Measurements from ENCODE around the gene RBBP6. TPM values are rescaled to one million over a fixed set of nuclear protein-coding genes. Genes with fewer than 3 reads are reported as not detected.

The RBBP6 gene
- total RNA-seq, 4 donors from 2014 or later = 45.6 to 147 (median 101) TPM

GRCh38 chr16:24550295-24550694, 10.9 kb downstream of the RBBP6 start:
- peaks cover 16% of the 10 kb centered on the region for H3K4me1 ChIP-seq
- no peak overlapping the region for H3K27ac ChIP-seq
- no peaks in the 10 kb centered on the region for H3K27me3 ChIP-seq
- no peak for DNase-seq (ENCODE audit: low spot score in 2 of 2)
- 96% methylated on average over 1 of the region's 1 CpG for WGBS
- H3K9me3 ChIP-seq = no peaks in the 10 kb centered on the region
- TF ChIP-seq POLR2AphosphoS5 (IDR thresholded peaks at IDR 0.05) (no peak), POLR2A (IDR thresholded peaks at IDR 0.05) (no peak), CTCF (IDR thresholded peaks at IDR 0.05) (no peak)
- H3K4me3 ChIP-seq = no peak overlapping the region
- H3K36me3 ChIP-seq = peaks cover 69% of the 10 kb centered on the region

- peaks cover 4% of the 10 kb centered on the region for H3K4me1 ChIP-seq
- DNase-seq (ENCODE audit: low spot score in 2 of 2) = no peak
- H3K36me3 ChIP-seq = peaks cover 72% of the 10 kb centered on the region
- H3K9me3 ChIP-seq = no peaks in the 10 kb centered on the region
- TF ChIP-seq POLR2AphosphoS5 (IDR thresholded peaks at IDR 0.05) = no peak
- no peak for TF ChIP-seq CTCF (IDR thresholded peaks at IDR 0.05)
- TF ChIP-seq EP300 (IDR thresholded peaks at IDR 0.05) = no peak
- no peak for TF ChIP-seq POLR2A (IDR thresholded peaks at IDR 0.05)
- H3K27me3 ChIP-seq = no peaks in the 10 kb centered on the region
- H3K4me3 ChIP-seq = no peak overlapping the region
- 92% methylated on average over 1 of the region's 1 CpG for WGBS
- no peak overlapping the region for H3K27ac ChIP-seq
Observed at GRCh38 chr16:24552705-24553246, 13.4 kb downstream of the RBBP6 start.

- Histone ChIP-seq H3K4me3 (no peak overlapping the region), H3K4me1 (peaks cover 4% of the 10 kb centered on the region), H3K36me3 (peaks cover 67% of the 10 kb centered on the region), H3K27me3 (no peaks in the 10 kb centered on the region), H3K27ac (no peak overlapping the region), H3K9me3 (no peaks in the 10 kb centered on the region)
- DNase-seq (ENCODE audit: low spot score in 2 of 2) = no peak
- TF ChIP-seq POLR2AphosphoS5 (IDR thresholded peaks at IDR 0.05) (no peak), CTCF (IDR thresholded peaks at IDR 0.05) (no peak), EP300 (IDR thresholded peaks at IDR 0.05) (no peak), POLR2A (IDR thresholded peaks at IDR 0.05) (no peak)
- WGBS = 88% methylated on average over 1 of the region's 1 CpG
Observed at GRCh38 chr16:24553983-24554382, 14.6 kb downstream of the RBBP6 start.

GRCh38 chr16:24555346-24555872, 16.0 kb downstream of the RBBP6 start:
- WGBS = 90% methylated on average over 6 of the region's 6 CpGs
- Histone ChIP-seq H3K27me3 (no peaks in the 10 kb centered on the region), H3K4me3 (no peak overlapping the region), H3K9me3 (no peaks in the 10 kb centered on the region), H3K36me3 (peaks cover 66% of the 10 kb centered on the region), H3K4me1 (peaks cover 4% of the 10 kb centered on the region), H3K27ac (no peak overlapping the region)
- no peak for TF ChIP-seq POLR2A (IDR thresholded peaks at IDR 0.05)
- DNase-seq (ENCODE audit: low spot score in 2 of 2) = no peak

- Histone ChIP-seq H3K27ac (no peak overlapping the region), H3K4me3 (no peak overlapping the region), H3K9me3 (no peaks in the 10 kb centered on the region), H3K36me3 (peaks cover 86% of the 10 kb centered on the region), H3K4me1 (no peaks in the 10 kb centered on the region), H3K27me3 (no peaks in the 10 kb centered on the region)
- no peak for TF ChIP-seq CTCF (IDR thresholded peaks at IDR 0.05)
- TF ChIP-seq POLR2AphosphoS5 (IDR thresholded peaks at IDR 0.05) = no peak
- no peak for TF ChIP-seq EP300 (IDR thresholded peaks at IDR 0.05)
- no peak for TF ChIP-seq POLR2A (IDR thresholded peaks at IDR 0.05)
- DNase-seq (ENCODE audit: low spot score in 2 of 2) = no peak
Observed at GRCh38 chr16:24562811-24563210, 23.4 kb downstream of the RBBP6 start.

- Histone ChIP-seq H3K27ac (no peak overlapping the region), H3K4me3 (no peak overlapping the region), H3K27me3 (no peaks in the 10 kb centered on the region), H3K4me1 (no peaks in the 10 kb centered on the region), H3K36me3 (peaks cover 87% of the 10 kb centered on the region), H3K9me3 (no peaks in the 10 kb centered on the region)
- TF ChIP-seq POLR2AphosphoS5 (IDR thresholded peaks at IDR 0.05) (no peak), CTCF (IDR thresholded peaks at IDR 0.05) (no peak), POLR2A (IDR thresholded peaks at IDR 0.05) (no peak), EP300 (IDR thresholded peaks at IDR 0.05) (no peak)
- 83% methylated on average over 4 of the region's 4 CpGs for WGBS
- no peak for DNase-seq (ENCODE audit: low spot score in 2 of 2)
Observed at GRCh38 chr16:24568392-24568791, 29.0 kb downstream of the RBBP6 start.

Measured in suprapubic skin (tissue), 4 donors.